ENCODE results near the gene CLIP2.

Gene CLIP2

GRCh38 chr7:74454925-74455288 is 165.7 kb downstream of the CLIP2 start:
- Mint-ChIP-seq H3K4me1 (peaks cover 52% of the 10 kb centered on the region), H3K27ac (no peak overlapping the region), H3K4me3 (peak overlapping the region; percentile 77), H3K36me3 (ENCODE audit: low read depth) (peaks cover 7% of the 10 kb centered on the region), H3K27me3 (ENCODE audit: low read depth, poor library complexity) (peaks cover 4% of the 10 kb centered on the region), H3K9me3 (no peaks in the 10 kb centered on the region)
- TF ChIP-seq, protein P1, sequence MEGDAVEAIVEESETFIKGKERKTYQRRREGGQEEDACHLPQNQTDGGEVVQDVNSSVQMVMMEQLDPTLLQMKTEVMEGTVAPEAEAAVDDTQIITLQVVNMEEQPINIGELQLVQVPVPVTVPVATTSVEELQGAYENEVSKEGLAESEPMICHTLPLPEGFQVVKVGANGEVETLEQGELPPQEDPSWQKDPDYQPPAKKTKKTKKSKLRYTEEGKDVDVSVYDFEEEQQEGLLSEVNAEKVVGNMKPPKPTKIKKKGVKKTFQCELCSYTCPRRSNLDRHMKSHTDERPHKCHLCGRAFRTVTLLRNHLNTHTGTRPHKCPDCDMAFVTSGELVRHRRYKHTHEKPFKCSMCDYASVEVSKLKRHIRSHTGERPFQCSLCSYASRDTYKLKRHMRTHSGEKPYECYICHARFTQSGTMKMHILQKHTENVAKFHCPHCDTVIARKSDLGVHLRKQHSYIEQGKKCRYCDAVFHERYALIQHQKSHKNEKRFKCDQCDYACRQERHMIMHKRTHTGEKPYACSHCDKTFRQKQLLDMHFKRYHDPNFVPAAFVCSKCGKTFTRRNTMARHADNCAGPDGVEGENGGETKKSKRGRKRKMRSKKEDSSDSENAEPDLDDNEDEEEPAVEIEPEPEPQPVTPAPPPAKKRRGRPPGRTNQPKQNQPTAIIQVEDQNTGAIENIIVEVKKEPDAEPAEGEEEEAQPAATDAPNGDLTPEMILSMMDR (IDR thresholded peaks at IDR 0.05) = no peak
- peak; percentile 40 for DNase-seq

- peak overlapping the region; percentile 68 for H3K27ac Mint-ChIP-seq
- TF ChIP-seq, protein P1 (IDR thresholded peaks at IDR 0.05) = no peak
- peaks cover 4% of the 10 kb centered on the region for H3K27me3 Mint-ChIP-seq (ENCODE audit: low read depth, poor library complexity)
- H3K4me3 Mint-ChIP-seq = peak overlapping the region; percentile 77
- no peaks in the 10 kb centered on the region for H3K9me3 Mint-ChIP-seq
- H3K4me1 Mint-ChIP-seq = peaks cover 53% of the 10 kb centered on the region
- peaks cover 7% of the 10 kb centered on the region for H3K36me3 Mint-ChIP-seq (ENCODE audit: low read depth)
- DNase-seq = no peak
Measured at GRCh38 chr7:74455291-74455804, 166.1 kb downstream of the CLIP2 start.
